Measurements from ENCODE around the gene ARMC9.

DNA sequence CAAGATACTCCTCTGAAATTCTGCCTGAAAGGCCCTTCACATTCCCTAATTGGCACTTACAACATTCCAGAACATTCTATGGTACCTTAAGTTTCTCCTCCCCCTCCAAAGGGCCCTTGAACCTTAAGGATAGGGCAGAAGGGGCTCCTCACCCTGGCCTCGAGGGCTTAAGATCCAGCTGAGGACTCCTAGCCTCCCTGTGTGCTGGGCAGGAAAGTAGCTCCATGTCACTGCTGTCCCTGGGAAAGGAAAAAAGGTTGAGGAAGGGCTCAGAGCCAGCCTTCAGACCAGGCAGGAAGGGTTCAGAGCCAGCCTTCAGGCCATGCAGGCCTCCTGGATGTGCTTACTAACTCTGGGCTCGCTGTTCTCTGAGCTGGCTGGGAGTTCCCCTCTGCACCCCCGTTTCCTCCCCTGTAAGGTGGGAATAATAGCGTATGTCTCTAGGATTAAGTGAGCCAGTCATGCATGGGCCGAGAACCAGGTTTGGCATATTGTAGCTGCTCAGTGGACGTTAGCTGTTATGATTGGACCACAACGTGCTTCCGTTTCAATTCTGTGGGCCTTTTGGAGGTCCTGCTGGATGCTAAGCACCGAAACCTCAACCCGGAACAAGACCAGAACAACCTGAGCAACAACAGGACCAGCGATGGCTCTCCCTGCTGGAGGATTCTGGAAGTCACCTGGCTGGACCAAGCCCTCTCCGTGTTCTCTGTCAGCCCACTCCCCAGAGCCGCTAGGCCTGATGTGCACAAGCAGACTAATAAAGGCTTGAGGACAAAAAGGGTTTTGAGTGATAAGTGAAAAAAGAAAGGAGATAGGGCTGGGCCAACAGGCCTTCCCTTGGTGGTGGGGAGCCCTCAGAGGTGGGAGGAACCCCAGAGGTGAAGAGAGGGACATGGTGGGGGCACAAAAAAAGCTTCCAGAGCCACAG is 196.0 kb downstream of the ARMC9 start:
- no peak for TF ChIP-seq POLR2A (IDR thresholded peaks at IDR 0.05)
- no peak for TF ChIP-seq CTCF (IDR thresholded peaks at IDR 0.05 in 4 of 5, conservative IDR thresholded peaks at IDR 0.05 in 1 of 5)

All from gastrocnemius medialis (tissue), 4 donors.